Neural cell (in vitro differentiated cells): ENCODE results near the gene DHX16. TPM values are rescaled to one million over a fixed set of nuclear protein-coding genes. Genes with fewer than 3 reads are reported as not detected.

Experiments
- H2AFZ ChIP-seq: fragments of 200-600, 300-800 bp; sonication (generic), shearing (Covaris generic); 2 replicates; pipeline ENCODE4 v1.6.0; 2014; ENCODE audit warnings: low read depth, mild to moderate bottlenecking, antibody characterized with exemption, low read length, moderate library complexity
- H3F3A ChIP-seq: fragments of 200-600 bp; shearing (Covaris generic); 2 replicates; pipeline ENCODE4 v1.6.1; 2016; ENCODE audit warnings: mild to moderate bottlenecking, moderate library complexity, mixed read lengths, antibody characterized with exemption, low read length; ENCODE audit not compliant: insufficient read depth, poor library complexity, severe bottlenecking
- H3K27ac ChIP-seq: fragments of 200-600, 300-800 bp; sonication (generic), shearing (Covaris generic); 2 replicates; pipeline ENCODE4 v1.5.1; 2014; ENCODE audit warnings: mild to moderate bottlenecking, low read length, moderate library complexity
- H3K27me3 ChIP-seq: fragments of 300-800, 200-600 bp; sonication (generic), shearing (Covaris generic); 2 replicates; pipeline ENCODE4 v1.6.0; 2014; ENCODE audit warnings: mild to moderate bottlenecking, low read depth, low read length, moderate library complexity; ENCODE audit not compliant: insufficient read depth
- H3K36me3 ChIP-seq: fragments of 300-800, 200-600 bp; sonication (generic), shearing (Covaris generic); 2 replicates; pipeline ENCODE4 v1.5.1; 2014; ENCODE audit warnings: mild to moderate bottlenecking, antibody characterized with exemption, low read length, moderate library complexity; ENCODE audit not compliant: insufficient read depth
- H3K4me2 ChIP-seq: fragments of 300-800, 200-600 bp; sonication (generic), shearing (Covaris generic); 2 replicates; pipeline ENCODE4 v1.6.0; 2014; ENCODE audit warnings: mild to moderate bottlenecking, low read length
- H3K4me3 ChIP-seq: fragments of 300-800, 200-600 bp; sonication (generic), shearing (Covaris generic); 2 replicates; pipeline ENCODE4 v1.5.1; 2014; ENCODE audit warnings: mild to moderate bottlenecking, low read length, moderate library complexity
- H3K79me2 ChIP-seq: fragments of 200-600 bp; shearing (Covaris generic); replicated peaks from 2 replicates; pipeline ENCODE4 v1.6.0; 2014; ENCODE audit warnings: mild to moderate bottlenecking, low read length, moderate library complexity; ENCODE audit not compliant: insufficient read depth
- H3K9ac ChIP-seq: fragments of 300-800, 200-600 bp; sonication (generic), shearing (Covaris generic); 2 replicates; pipeline ENCODE4 v1.6.1; 2016; ENCODE audit warnings: mild to moderate bottlenecking, low read length, mixed read lengths
- H3K9me2 ChIP-seq: fragments of 200-600 bp; shearing (Covaris generic); 2 replicates; pipeline ENCODE4 v1.6.1; 2016; ENCODE audit warnings: mild to moderate bottlenecking, low read length, mixed read lengths; ENCODE audit not compliant: insufficient read depth
- H3K9me3 ChIP-seq: fragments of 200-600, 300-800 bp; sonication (generic), shearing (Covaris generic); 2 replicates; pipeline ENCODE4 v1.6.1; 2016; ENCODE audit warnings: mild to moderate bottlenecking, mixed run types, low read length, moderate library complexity, mixed read lengths
- H4K20me1 ChIP-seq: fragments of 200-600 bp; shearing (Covaris generic); 2 replicates; pipeline ENCODE4 v1.6.1; 2016; ENCODE audit warnings: mild to moderate bottlenecking, mixed run types; ENCODE audit not compliant: insufficient read depth
- CTCF ChIP-seq: fragments of 450-650 bp; IDR thresholded peaks from 2 replicates; pipeline ENCODE4 v1.5.1; 2014; ENCODE audit warnings: antibody characterized with exemption, mild to moderate bottlenecking, moderate library complexity; ENCODE audit not compliant: poor library complexity, severe bottlenecking
- EP300 ChIP-seq: fragments of 450-650 bp; conservative IDR thresholded peaks from 2 replicates; pipeline ENCODE4 v1.6.1; 2014; ENCODE audit warnings: antibody characterized with exemption, mild to moderate bottlenecking, moderate library complexity; ENCODE audit not compliant: poor library complexity, severe bottlenecking
- EZH2 ChIP-seq: fragments of 200-600, 300-800 bp; shearing (Covaris generic), sonication (generic); IDR thresholded peaks from 2 replicates; pipeline ENCODE4 v1.6.1; 2014; ENCODE audit warnings: antibody characterized with exemption, low read length, borderline replicate concordance, mild to moderate bottlenecking; ENCODE audit not compliant: insufficient read depth, poor library complexity, severe bottlenecking
- MXI1 ChIP-seq: fragments of 450-650 bp; conservative IDR thresholded peaks from 2 replicates; pipeline ENCODE4 v1.6.1; 2014; ENCODE audit warnings: antibody characterized with exemption, mild to moderate bottlenecking; ENCODE audit not compliant: poor library complexity, severe bottlenecking
- POLR2AphosphoS5 ChIP-seq: IDR thresholded peaks from 2 replicates; pipeline ENCODE4 v1.6.1; 2012
- RAD21 ChIP-seq: fragments of 450-650 bp; conservative IDR thresholded peaks from 2 replicates; pipeline ENCODE4 v1.6.1; 2014; ENCODE audit warnings: antibody characterized with exemption, mild to moderate bottlenecking, moderate library complexity
- REST ChIP-seq: IDR thresholded peaks from 2 replicates; pipeline ENCODE4 v1.6.1; 2012; ENCODE audit warnings: borderline replicate concordance
- SMC3 ChIP-seq: fragments of 450-650 bp; conservative IDR thresholded peaks from 2 replicates; pipeline ENCODE4 v1.6.1; 2014; ENCODE audit warnings: antibody characterized with exemption, mild to moderate bottlenecking, moderate library complexity; ENCODE audit not compliant: poor library complexity
- TAF1 ChIP-seq: IDR thresholded peaks from 2 replicates; pipeline ENCODE4 v1.6.1; 2012; ENCODE audit warnings: low read depth
- polyA plus RNA-seq: library from polyadenylated mRNA; depleted of rRNA; stranded (reverse); fragments of >200 nt; gene quantifications from 2 replicates; pipeline ENCODE4 v1.2.3, GENCODE V29; 2014

DHX16 gene
- polyA plus RNA-seq, 1 donor from 2014 or later: 29.1 TPM

DNA sequence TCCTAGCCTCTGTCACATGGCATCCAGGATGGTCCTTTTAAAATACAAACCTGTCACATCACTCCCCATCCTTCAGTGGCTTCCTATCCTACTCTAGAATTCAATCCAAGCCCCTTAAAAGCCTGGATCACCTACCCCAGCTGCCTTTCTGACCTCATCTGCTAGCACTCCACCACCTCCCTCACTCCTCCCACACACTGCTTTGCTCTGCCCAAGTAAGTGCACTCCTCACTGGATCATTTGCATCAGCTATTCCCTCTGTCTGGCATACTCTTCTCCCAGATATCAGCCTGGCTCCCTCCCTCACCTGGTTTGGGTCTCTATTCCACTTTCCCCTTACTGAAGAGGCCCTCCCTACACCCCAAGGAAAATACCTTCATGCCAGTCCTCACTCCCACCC is 15.4 kb downstream of the DHX16 start:
- Histone ChIP-seq H3K27ac (no peak overlapping the region), H4K20me1 (no peaks in the 10 kb centered on the region), H3K79me2 (no peaks in the 10 kb centered on the region), H3K9ac (no peak overlapping the region), H3K9me2 (no peaks in the 10 kb centered on the region), H3K4me2 (no peak overlapping the region), H3K36me3 (no peaks in the 10 kb centered on the region), H3K27me3 (no peaks in the 10 kb centered on the region), H2AFZ (no peak overlapping the region), H3F3A (no peaks in the 10 kb centered on the region), H3K4me3 (no peak overlapping the region), H3K9me3 (no peaks in the 10 kb centered on the region)
- TF ChIP-seq RAD21 (no peak), MXI1 (no peak), REST (no peak), CTCF (no peak), SMC3 (no peak), POLR2AphosphoS5 (no peak), EP300 (no peak)

GRCh38 chr6:30656513-30656912 is 16.3 kb downstream of the DHX16 start:
- no peaks in the 10 kb centered on the region for H3K79me2 ChIP-seq

DNA sequence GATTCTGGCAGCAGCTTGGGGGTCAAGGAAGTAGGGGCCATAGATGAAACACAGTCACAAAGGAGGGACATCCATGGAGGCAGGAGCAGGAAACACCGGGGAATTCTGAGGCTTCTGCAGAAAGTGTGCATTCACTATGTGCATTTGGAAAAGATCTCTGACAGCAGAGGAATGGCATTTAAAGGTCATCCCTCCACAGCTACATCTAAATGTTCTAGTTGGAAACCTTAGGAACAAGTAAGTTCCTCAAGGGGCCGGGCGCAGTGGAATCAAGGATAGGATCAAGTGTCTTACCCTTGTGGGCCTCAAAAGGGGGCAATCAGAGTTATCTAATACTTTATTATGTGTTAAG is 17.1 kb downstream of the DHX16 start:
- Histone ChIP-seq H3K9me2 (no peaks in the 10 kb centered on the region), H3K27ac (no peak overlapping the region), H4K20me1 (no peaks in the 10 kb centered on the region), H3F3A (no peaks in the 10 kb centered on the region), H3K9me3 (no peaks in the 10 kb centered on the region), H3K36me3 (no peaks in the 10 kb centered on the region), H2AFZ (no peak overlapping the region), H3K4me2 (no peak overlapping the region), H3K4me3 (no peak overlapping the region), H3K79me2 (no peaks in the 10 kb centered on the region), H3K9ac (no peak overlapping the region), H3K27me3 (no peaks in the 10 kb centered on the region)
- TF ChIP-seq EZH2: no peak
- no peak for TF ChIP-seq CTCF
- TF ChIP-seq SMC3: no peak
- TF ChIP-seq EP300: no peak
- no peak for TF ChIP-seq REST
- TF ChIP-seq TAF1: no peak
- no peak for TF ChIP-seq RAD21
- TF ChIP-seq POLR2AphosphoS5: no peak
- no peak for TF ChIP-seq MXI1

More at GRCh38 chr6:30656513-30656912, 16.3 kb downstream of the DHX16 start:
- no peaks in the 10 kb centered on the region for H3K9me3 ChIP-seq
- H3K27ac ChIP-seq: no peak overlapping the region
- no peaks in the 10 kb centered on the region for H3K36me3 ChIP-seq
- H3K4me2 ChIP-seq: no peak overlapping the region
- no peak overlapping the region for H3K4me3 ChIP-seq
- H4K20me1 ChIP-seq: no peaks in the 10 kb centered on the region
- TF ChIP-seq POLR2AphosphoS5 (no peak), TAF1 (no peak), MXI1 (no peak), EZH2 (no peak)
- no peak overlapping the region for H3K9ac ChIP-seq
- no peaks in the 10 kb centered on the region for H3K9me2 ChIP-seq
- no peaks in the 10 kb centered on the region for H3K27me3 ChIP-seq
- no peaks in the 10 kb centered on the region for H3F3A ChIP-seq
- no peak overlapping the region for H2AFZ ChIP-seq
